ENCODE data around the gene PIK3R3. TPM values are rescaled to one million over a fixed set of nuclear protein-coding genes. Genes with fewer than 3 reads are reported as not detected.
A peak's percentile ranks its signal among the peaks of the same experiment; 100 is the strongest.

Gene PIK3R3
- 10 to 100 TPM; 22.9 to 54.5 (median 40.1) TPM for total RNA-seq
- 10 to 100 TPM; 15.4 to 31.6 TPM for polyA plus RNA-seq
- long read RNA-seq, donor 1, full-length matches to known transcripts: 29 of 66 reads
- long read RNA-seq, donor 1, partial matches to known transcripts: 10 of 66 reads
- long read RNA-seq, donor 1, other reads (novel, unspliced or antisense): 27 of 66 reads
- long read RNA-seq, donor 2, full-length matches to known transcripts: 24 of 34 reads
- long read RNA-seq, donor 2, partial matches to known transcripts: 3 of 34 reads
- long read RNA-seq, donor 2, other reads (novel, unspliced or antisense): 7 of 34 reads
- long read RNA-seq, donor 3, full-length matches to known transcripts: 106 of 236 reads
- long read RNA-seq, donor 3, partial matches to known transcripts: 88 of 236 reads
- long read RNA-seq, donor 3, other reads (novel, unspliced or antisense): 42 of 236 reads

- ATAC-seq (peak; percentile 96 to 98 (median 97)), DNase-seq (peak; percentile 98)
- intact Hi-C loops (cut with DNase I): loop anchor here in 8 of 10 donors (2.0 to 5.0 kb wide), 8 partner anchors 34 to 95 kb away; partner anchors contain the start of gene TSPAN1 (in 3 of the 8)
- H3K4me1 ChIP-seq: peaks cover 3 to 62% (median 42%) of the 10 kb centered on the region in 9 donors
- TF ChIP-seq CTCF (IDR thresholded peaks at IDR 0.05): peak in 4 of 9 donors; percentile 18 to 37 (median 24)
- no peaks in the 10 kb centered on the region for H3K36me3 ChIP-seq
- peak within 1 kb of the TSS; percentile 88 to 98 (median 96) for H3K27ac ChIP-seq
- H3K9me3 ChIP-seq: no peaks in the 10 kb centered on the region
- peak within 1 kb of the TSS; percentile 51 to 89 (median 76) for H3K4me3 ChIP-seq
- peaks cover 0 to 39% (median 0%) of the 10 kb centered on the region in 7 donors for H3K27me3 ChIP-seq
- WGBS, 2 donors: 0% methylated on average over 54 to 55 of the region's 55 CpGs
Observed at GRCh38 chr1:46132529-46133180, at the start of gene PIK3R3. PIK3R3 (minus strand) TSS chr1:46132629; CDS start chr1:46131952, 677 bp downstream.

GRCh38 chr1:46181343-46182260, 49.2 kb upstream of the PIK3R3 start:
- WGBS, 2 donors: 60 to 69% methylated on average over 10 of the region's 10 CpGs
- Histone ChIP-seq H3K4me3 (no peak overlapping the region), H3K4me1 (peaks cover 5 to 55% (median 27%) of the 10 kb centered on the region in 9 donors), H3K9me3 (no peaks in the 10 kb centered on the region), H3K27me3 (no peaks in the 10 kb centered on the region), H3K27ac (peak overlapping the region in 4 of 10 donors; percentile 34 to 50 (median 38)), H3K36me3 (no peaks in the 10 kb centered on the region)
- TF ChIP-seq CTCF (IDR thresholded peaks at IDR 0.05): no peak
- DNase-seq: no peak
- no peak for ATAC-seq
- intact Hi-C loops (cut with DNase I): loop anchor here in 5 of 10 donors (2.0 to 10.0 kb wide), 4 partner anchors 41 to 297 kb away; no protein-coding TSS in a partner anchor

- 65% methylated on average over 12 of the region's 12 CpGs for WGBS, 2 donors
- H3K27ac ChIP-seq: no peak overlapping the region
- ATAC-seq: peak in 2 of 8 donors; percentile 16 to 18
- no peak for DNase-seq
- intact Hi-C loops (cut with DNase I): loop anchor here in 5 of 10 donors (2.0 to 10.0 kb wide), 4 partner anchors 42 to 295 kb away; no protein-coding TSS in a partner anchor
- no peak overlapping the region for H3K4me3 ChIP-seq
- H3K9me3 ChIP-seq: no peaks in the 10 kb centered on the region
- peak in 3 of 9 donors; percentile 6 to 36 (median 15) for TF ChIP-seq CTCF (IDR thresholded peaks at IDR 0.05)
- H3K4me1 ChIP-seq: peaks cover 5 to 62% (median 35%) of the 10 kb centered on the region in 9 donors
- no peaks in the 10 kb centered on the region for H3K36me3 ChIP-seq
- H3K27me3 ChIP-seq: no peaks in the 10 kb centered on the region
Observed at GRCh38 chr1:46180082-46180616, 47.7 kb upstream of the PIK3R3 start.

All from heart right ventricle (tissue), 16 donors.